RWPE2 (cell line): Measurements from ENCODE around the gene DSCAML1.

Source experiments
- ATAC-seq: fragments of 200-7000 bp; cut with Tn5 transposase; 3 replicates; pipeline ENCODE4 v1.9.1; 2021; ENCODE audit warnings: low read depth
- DNase-seq: peaks from one replicate; pipeline ENCODE4 v3.0.0-alpha.2; 2020; ENCODE audit warnings: low spot score
- H3K27ac ChIP-seq: fragments of 450-650 bp; 2 replicates; pipeline ENCODE4 v1.5.1; 2017; ENCODE audit warnings: mild to moderate bottlenecking; ENCODE audit not compliant: poor library complexity, severe bottlenecking
- H3K27me3 ChIP-seq: fragments of 250-450 bp; sonication (Bioruptor Pico); 2 replicates; pipeline ENCODE4 v1.5.1; 2021; ENCODE audit warnings: mild to moderate bottlenecking, moderate library complexity; ENCODE audit not compliant: insufficient read depth, poor library complexity, severe bottlenecking
- H3K36me3 ChIP-seq: fragments of 250-450 bp; sonication (Bioruptor Pico); 2 replicates; pipeline ENCODE4 v1.5.1; 2020; ENCODE audit warnings: low read depth, mild to moderate bottlenecking, moderate library complexity
- H3K4me1 ChIP-seq: fragments of 250-450 bp; sonication (Bioruptor Pico); 2 replicates; pipeline ENCODE4 v1.5.1; 2021; ENCODE audit warnings: mild to moderate bottlenecking, moderate library complexity; ENCODE audit not compliant: insufficient read depth, poor library complexity, severe bottlenecking
- H3K4me3 ChIP-seq: fragments of 250-450 bp; sonication (Bioruptor Pico); 2 replicates; pipeline ENCODE4 v1.5.1; 2021; ENCODE audit warnings: mild to moderate bottlenecking, moderate library complexity; ENCODE audit not compliant: severe bottlenecking
- H3K9me3 ChIP-seq: fragments of 250-450 bp; sonication (Bioruptor Pico); 2 replicates; pipeline ENCODE4 v1.5.1; 2021; ENCODE audit warnings: mild to moderate bottlenecking, moderate library complexity; ENCODE audit not compliant: severe bottlenecking
- CTCF ChIP-seq: fragments of 450-650 bp; IDR thresholded peaks from one replicate; pipeline ENCODE4 v1.5.1; 2017; ENCODE audit warnings: mild to moderate bottlenecking, moderate library complexity; ENCODE audit not compliant: poor library complexity, severe bottlenecking

The DSCAML1 gene

GRCh38 chr11:117509543-117509942, 287.5 kb downstream of the DSCAML1 start:
- Histone ChIP-seq H3K36me3 (no peaks in the 10 kb centered on the region), H3K27me3 (peaks cover 8% of the 10 kb centered on the region), H3K4me1 (no peaks in the 10 kb centered on the region), H3K27ac (no peak overlapping the region), H3K9me3 (no peaks in the 10 kb centered on the region), H3K4me3 (no peak overlapping the region)
- no peak for ATAC-seq
- TF ChIP-seq CTCF = no peak
- DNase-seq = no peak

- no peak for ATAC-seq
- no peaks in the 10 kb centered on the region for H3K36me3 ChIP-seq
- H3K4me1 ChIP-seq = no peaks in the 10 kb centered on the region
- H3K27me3 ChIP-seq = peaks cover 10% of the 10 kb centered on the region
- DNase-seq = no peak
- H3K4me3 ChIP-seq = no peak overlapping the region
- no peak overlapping the region for H3K27ac ChIP-seq
- TF ChIP-seq CTCF = no peak
- no peaks in the 10 kb centered on the region for H3K9me3 ChIP-seq
Measured at GRCh38 chr11:117506971-117507370, 290.0 kb downstream of the DSCAML1 start.

- ATAC-seq = no peak
- Histone ChIP-seq H3K36me3 (no peaks in the 10 kb centered on the region), H3K4me3 (no peak overlapping the region), H3K9me3 (no peaks in the 10 kb centered on the region), H3K27ac (no peak overlapping the region), H3K27me3 (peaks cover 6% of the 10 kb centered on the region), H3K4me1 (no peaks in the 10 kb centered on the region)
- no peak for TF ChIP-seq CTCF
- DNase-seq = no peak
Measured at GRCh38 chr11:117505285-117505970, 291.6 kb downstream of the DSCAML1 start.

- no peak for TF ChIP-seq CTCF
- H3K27ac ChIP-seq = no peak overlapping the region
- H3K9me3 ChIP-seq = no peaks in the 10 kb centered on the region
- ATAC-seq (no peak), DNase-seq (no peak)
- peaks cover 10% of the 10 kb centered on the region for H3K27me3 ChIP-seq
- no peaks in the 10 kb centered on the region for H3K4me1 ChIP-seq
- no peak overlapping the region for H3K4me3 ChIP-seq
- H3K36me3 ChIP-seq = no peaks in the 10 kb centered on the region
Measured at GRCh38 chr11:117502779-117503100, 294.3 kb downstream of the DSCAML1 start.

GRCh38 chr11:117502015-117502778, 294.8 kb downstream of the DSCAML1 start:
- Histone ChIP-seq H3K27ac (no peak overlapping the region), H3K36me3 (no peaks in the 10 kb centered on the region), H3K4me1 (no peaks in the 10 kb centered on the region), H3K4me3 (no peak overlapping the region), H3K27me3 (peaks cover 10% of the 10 kb centered on the region), H3K9me3 (no peaks in the 10 kb centered on the region)
- ATAC-seq (no peak), DNase-seq (no peak)
- no peak for TF ChIP-seq CTCF
